ENCODE measurements around the gene GATA3. TPM values are rescaled to one million over a fixed set of nuclear protein-coding genes. Genes with fewer than 3 reads are reported as not detected.
A peak's percentile ranks its signal among the peaks of the same experiment; 100 is the strongest.
"Not testable (repeated sequence)": the region's sequence is repeated elsewhere in the genome, so short reads cannot be mapped to it uniquely, and the experiment has no call there.

Gene GATA3
- polyA plus RNA-seq, 1 experiment, result not detected

DNA sequence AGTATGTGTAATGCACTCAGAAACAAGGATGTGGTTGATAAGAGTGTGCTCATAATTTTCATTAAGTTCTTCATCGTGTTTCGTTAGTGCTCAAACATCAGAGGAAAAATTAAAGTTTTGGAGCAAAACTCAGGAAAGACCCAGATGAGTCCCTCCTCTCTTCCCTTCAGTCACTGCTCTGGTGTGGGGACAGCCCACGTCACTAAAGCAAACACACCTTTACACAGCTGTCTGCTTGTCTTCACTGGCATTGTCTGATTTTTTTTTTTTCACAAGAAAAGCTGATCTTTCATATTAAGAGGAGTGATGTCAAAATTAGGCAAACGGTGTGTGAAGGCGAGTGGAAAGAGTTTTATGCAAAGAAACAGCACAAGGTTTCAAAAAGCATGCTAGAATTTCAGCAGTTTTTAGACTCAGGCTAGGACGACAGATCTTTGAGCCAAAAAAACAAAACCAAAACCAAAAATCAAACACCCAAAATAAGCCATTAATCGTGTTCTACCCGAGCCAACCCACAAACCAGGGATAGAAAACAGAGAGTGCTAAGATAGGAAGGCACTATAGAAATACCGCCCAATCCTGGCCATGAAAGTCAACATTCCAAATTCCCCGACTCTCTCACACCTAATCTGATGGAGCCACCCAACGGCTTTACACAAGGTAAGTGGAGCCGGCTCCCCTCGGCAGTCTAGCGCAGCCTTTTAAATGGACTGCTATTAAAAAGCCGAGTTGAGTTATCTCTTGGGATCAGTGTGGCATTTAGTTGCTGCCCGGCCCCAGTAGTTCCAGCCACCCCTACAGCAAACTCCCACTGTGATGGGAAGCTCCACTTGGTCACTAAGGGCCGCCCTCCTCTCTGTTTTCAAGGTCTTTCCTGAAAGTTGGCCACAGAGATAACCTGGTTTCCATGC lies 27.9 kb upstream of the GATA3 start:
- ChIA-PET POLR2A (no interaction called here), CTCF (interaction anchor here (0.7 kb wide), 1 partner anchor 1536 kb away, joined by 5 read pairs; no protein-coding TSS in a partner anchor)
- no peak overlapping the region for H3K27ac ChIP-seq (ENCODE audit: low read depth, low read length)
- DNase-seq (ENCODE audit: low read depth, low spot score), result no peak
- H3K4me3 ChIP-seq (ENCODE audit: low read depth, low read length), result peak overlapping the region; percentile 15
- H3K27me3 ChIP-seq (ENCODE audit: control insufficient read depth, insufficient read depth, low read length), result peaks cover 14% of the 10 kb centered on the region
- TF ChIP-seq, protein P1, sequence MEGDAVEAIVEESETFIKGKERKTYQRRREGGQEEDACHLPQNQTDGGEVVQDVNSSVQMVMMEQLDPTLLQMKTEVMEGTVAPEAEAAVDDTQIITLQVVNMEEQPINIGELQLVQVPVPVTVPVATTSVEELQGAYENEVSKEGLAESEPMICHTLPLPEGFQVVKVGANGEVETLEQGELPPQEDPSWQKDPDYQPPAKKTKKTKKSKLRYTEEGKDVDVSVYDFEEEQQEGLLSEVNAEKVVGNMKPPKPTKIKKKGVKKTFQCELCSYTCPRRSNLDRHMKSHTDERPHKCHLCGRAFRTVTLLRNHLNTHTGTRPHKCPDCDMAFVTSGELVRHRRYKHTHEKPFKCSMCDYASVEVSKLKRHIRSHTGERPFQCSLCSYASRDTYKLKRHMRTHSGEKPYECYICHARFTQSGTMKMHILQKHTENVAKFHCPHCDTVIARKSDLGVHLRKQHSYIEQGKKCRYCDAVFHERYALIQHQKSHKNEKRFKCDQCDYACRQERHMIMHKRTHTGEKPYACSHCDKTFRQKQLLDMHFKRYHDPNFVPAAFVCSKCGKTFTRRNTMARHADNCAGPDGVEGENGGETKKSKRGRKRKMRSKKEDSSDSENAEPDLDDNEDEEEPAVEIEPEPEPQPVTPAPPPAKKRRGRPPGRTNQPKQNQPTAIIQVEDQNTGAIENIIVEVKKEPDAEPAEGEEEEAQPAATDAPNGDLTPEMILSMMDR (IDR thresholded peaks at IDR 0.05; ENCODE audit: low read depth, low read length), result no peak
- H3K9me3 ChIP-seq (ENCODE audit: control insufficient read depth, insufficient read depth, low read length), result no peaks in the 10 kb centered on the region

DNA sequence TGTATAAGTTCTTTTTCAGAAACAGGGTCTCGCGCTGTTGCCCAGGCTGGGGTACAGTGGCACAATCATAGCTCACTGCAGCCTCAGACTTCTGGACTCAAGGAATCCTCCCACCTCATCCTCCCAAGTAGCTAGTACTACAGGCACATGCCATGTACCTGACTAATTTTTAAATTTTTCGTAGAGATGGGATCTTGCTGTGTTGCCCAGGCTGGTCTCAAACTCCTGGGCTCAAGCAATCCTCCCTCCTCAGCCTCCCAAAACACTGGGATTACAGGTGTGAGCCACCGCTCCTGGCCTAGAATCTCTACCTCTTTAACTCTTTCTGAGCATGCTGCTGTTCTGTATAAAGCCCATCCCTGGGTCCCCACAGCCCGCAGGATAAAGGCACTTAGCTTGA lies 23.3 kb upstream of the GATA3 start:
- DNase-seq (ENCODE audit: low read depth, low spot score); H3K4me3 ChIP-seq (ENCODE audit: low read depth, low read length); CTCF ChIA-PET; POLR2A ChIA-PET; H3K27ac ChIP-seq (ENCODE audit: low read depth, low read length): not testable (repeated sequence)
- H3K27me3 ChIP-seq (ENCODE audit: control insufficient read depth, insufficient read depth, low read length), result peaks cover 55% of the 10 kb centered on the region
- H3K9me3 ChIP-seq (ENCODE audit: control insufficient read depth, insufficient read depth, low read length), result peaks cover 13% of the 10 kb centered on the region; the same call in 1 of the 2 replicates

DNA sequence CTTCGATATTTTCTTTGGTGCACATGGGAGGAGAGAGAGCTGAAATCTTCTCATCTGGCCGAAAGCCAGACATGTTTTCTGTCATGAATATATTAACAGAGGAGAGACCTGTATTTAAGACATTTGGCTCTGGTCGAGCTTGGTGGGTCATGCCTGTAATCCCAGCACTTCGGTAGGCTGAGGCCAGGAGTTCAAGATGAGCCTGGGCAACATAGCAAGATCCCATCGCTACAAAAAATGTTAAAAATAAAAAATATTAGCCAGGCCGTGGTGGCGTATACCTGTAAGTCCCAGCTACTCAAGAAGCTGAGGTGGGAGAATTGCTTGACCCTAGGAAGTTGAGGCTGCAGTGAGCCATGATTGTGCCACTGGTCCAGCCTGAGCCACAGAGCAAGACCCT lies 21.9 kb upstream of the GATA3 start:
- Histone ChIP-seq H3K9me3 (ENCODE audit: control insufficient read depth, insufficient read depth, low read length) (peaks cover 13% of the 10 kb centered on the region; the same call in 1 of the 2 replicates), H3K27ac (ENCODE audit: low read depth, low read length) (no peak overlapping the region), H3K4me3 (ENCODE audit: low read depth, low read length) (no peak overlapping the region), H3K27me3 (ENCODE audit: control insufficient read depth, insufficient read depth, low read length) (peaks cover 66% of the 10 kb centered on the region)
- TF ChIP-seq, protein P1 (IDR thresholded peaks at IDR 0.05; ENCODE audit: low read depth, low read length), result no peak
- no peak for DNase-seq (ENCODE audit: low read depth, low spot score)
- CTCF ChIA-PET, result no interaction called here
- POLR2A ChIA-PET, result no interaction called here

DNA sequence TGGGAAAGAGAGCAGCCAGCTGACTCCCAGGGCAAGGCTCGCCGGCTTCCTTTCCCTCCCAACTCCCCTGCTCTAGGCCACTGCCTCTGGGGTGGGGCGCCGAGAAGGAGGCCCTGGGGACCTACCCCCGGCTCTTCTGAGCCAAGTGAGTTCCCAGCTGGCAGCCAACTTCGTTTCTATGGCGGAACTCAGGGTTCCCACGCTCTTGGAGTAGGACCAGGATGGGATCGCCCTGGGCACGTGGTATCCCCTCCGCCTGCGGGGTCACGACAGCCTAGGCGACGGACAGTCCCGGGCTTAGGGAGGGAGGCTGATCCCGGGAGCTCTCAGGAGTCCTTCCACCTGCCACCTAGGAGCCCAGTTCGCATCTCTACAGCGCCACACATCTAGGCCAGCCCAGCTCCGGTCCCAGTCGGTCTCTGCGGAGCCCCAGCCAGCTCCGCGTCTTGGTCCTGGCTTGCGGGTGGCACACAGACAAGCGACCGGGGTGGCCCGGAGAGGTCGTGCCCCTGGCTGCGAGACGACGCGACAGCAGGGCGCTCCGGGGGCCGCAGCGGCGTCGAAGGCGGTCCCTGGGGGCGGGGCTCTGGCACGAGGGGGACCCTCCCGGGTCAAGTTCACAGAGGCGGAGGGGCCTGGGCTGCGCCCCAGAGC lies 20.5 kb upstream of the GATA3 start:
- DNase-seq (ENCODE audit: low read depth, low spot score), result no peak
- Histone ChIP-seq H3K27ac (ENCODE audit: low read depth, low read length) (no peak overlapping the region), H3K27me3 (ENCODE audit: control insufficient read depth, insufficient read depth, low read length) (peaks cover 79% of the 10 kb centered on the region), H3K9me3 (ENCODE audit: control insufficient read depth, insufficient read depth, low read length) (peaks cover 13% of the 10 kb centered on the region; the same call in 1 of the 2 replicates), H3K4me3 (ENCODE audit: low read depth, low read length) (no peak overlapping the region)
- ChIA-PET CTCF (interaction anchor here (0.6 to 0.7 kb wide), 3 partner anchors 162 to 1628 kb away, joined by 3 to 4 read pairs (median 3); no protein-coding TSS in a partner anchor), POLR2A (no interaction called here)
- TF ChIP-seq, protein P1 (IDR thresholded peaks at IDR 0.05; ENCODE audit: low read depth, low read length), result no peak

DNA sequence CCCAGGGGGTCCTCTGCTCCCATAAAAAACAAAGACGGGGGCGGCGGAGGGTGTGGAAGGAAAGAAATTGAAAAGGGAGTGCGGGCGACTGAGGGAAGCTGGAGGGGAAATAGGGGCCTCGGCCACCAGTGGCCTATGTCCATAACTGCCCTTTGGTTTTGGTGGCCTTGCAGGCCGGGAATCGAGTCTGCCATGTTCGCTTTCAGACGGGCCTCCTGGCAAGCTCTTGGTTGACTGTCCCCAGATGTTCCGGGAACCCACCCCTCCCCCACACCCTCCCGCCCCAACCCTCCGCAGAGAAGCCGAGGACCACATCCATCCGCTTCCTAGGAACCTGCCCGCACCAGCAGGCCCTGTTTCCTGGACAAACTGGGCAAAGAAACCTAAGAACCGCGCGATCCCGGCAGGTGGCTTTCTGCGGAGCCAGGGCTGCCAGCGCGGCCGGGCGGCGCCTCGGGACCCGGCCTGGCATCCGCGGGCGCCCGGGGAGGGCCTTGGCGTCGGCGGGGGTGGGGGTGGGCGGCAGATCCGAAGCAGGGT lies 20.0 kb upstream of the GATA3 start:
- H3K4me3 ChIP-seq (ENCODE audit: low read depth, low read length), result no peak overlapping the region
- H3K9me3 ChIP-seq (ENCODE audit: control insufficient read depth, insufficient read depth, low read length), result peaks cover 13% of the 10 kb centered on the region; the same call in 1 of the 2 replicates
- no peak overlapping the region for H3K27ac ChIP-seq (ENCODE audit: low read depth, low read length)
- ChIA-PET CTCF (no interaction called here), POLR2A (no interaction called here)
- peaks cover 85% of the 10 kb centered on the region for H3K27me3 ChIP-seq (ENCODE audit: control insufficient read depth, insufficient read depth, low read length)
- TF ChIP-seq, protein P1 (IDR thresholded peaks at IDR 0.05; ENCODE audit: low read depth, low read length), result no peak
- no peak for DNase-seq (ENCODE audit: low read depth, low spot score)
